Stomach (tissue), 4 donors: ENCODE measurements around the gene KIF21B.

ENCODE experiments used
- CTCF ChIP-seq, 7 experiments: fragments of 450-650 bp in 4 of 7; fragments of 200-600 bp in 3 of 7; sonication (generic) in 3 of 7; IDR thresholded peaks; one replicate each; pipeline ENCODE4 v1.5.1; 2016 to 2019; ENCODE audit warnings: antibody characterized with exemption in 7 of 7, control low read depth in 2 of 7, mild to moderate bottlenecking in 1 of 7
- POLR2AphosphoS5 ChIP-seq, 3 donors: sonication (generic); formaldehyde crosslinking; IDR thresholded peaks; one replicate each; pipeline ENCODE4 v1.6.1; 2016; ENCODE audit warnings: antibody characterized with exemption in 3 of 3

DNA sequence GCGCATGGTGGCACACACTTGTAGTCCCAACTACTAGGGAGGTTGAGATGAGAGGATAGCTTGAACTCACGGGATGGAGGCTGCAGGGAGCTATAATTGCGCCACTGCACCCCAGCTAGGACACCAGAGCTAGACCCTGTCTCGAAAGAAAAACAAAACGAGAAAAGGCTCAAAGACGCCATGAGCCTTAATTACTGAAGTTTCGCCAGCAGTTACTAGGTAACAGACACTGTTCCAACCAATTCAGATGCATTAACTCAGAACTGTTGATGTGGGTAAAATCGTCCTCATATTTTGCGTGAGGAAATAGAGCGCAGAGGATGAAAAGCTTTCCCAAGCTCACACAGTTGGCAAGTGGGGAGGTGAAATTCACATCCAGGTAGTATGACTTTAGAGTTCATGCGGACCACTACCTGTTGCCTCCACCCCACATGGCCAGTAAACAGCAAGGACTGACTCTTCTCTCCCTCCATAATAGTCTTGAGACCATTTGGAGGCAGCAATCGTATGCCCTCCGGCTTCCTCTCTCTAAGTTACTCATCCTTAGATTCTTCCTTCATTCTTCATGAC lies 88.8 kb downstream of the KIF21B start:
- TF ChIP-seq CTCF (IDR thresholded peaks at IDR 0.05) (no peak), POLR2AphosphoS5 (IDR thresholded peaks at IDR 0.05) (no peak)
